ENCODE results near the gene TBXA2R.

Gene TBXA2R

DNA sequence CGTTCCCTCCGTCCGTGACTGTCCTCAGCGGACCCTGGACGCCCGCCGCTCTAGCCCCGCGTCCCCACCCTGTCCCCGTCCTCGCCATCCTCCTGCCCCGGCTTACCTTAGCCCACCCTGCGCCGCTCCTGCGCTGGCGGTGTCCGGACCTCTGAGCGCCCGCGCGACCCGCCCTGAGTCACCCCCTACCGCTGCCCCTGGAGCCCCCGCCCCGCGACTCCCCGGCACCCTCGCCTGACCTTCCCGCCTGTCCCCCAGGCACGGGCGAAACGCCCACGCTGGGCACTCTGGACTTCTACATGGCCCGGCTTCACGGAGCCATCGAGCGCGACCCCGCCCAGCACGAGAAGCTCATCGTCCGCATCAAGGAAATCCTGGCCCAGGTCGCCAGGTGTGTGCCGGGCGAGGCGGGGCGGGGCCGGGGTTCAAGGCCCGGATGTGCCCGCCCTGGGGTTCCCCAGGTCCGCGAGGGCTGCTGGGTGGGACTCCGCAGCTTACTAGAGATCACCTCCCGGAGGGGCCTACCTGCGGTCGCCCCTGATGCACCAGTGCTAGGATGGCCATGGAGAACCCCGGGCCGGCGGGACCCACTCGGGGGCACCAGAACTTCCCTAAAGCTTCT is 28.8 kb downstream of the TBXA2R start:
- H3K4me3 ChIP-seq (ENCODE audit: low read length): no peak overlapping the region
- TF ChIP-seq CTCF (IDR thresholded peaks at IDR 0.05; ENCODE audit: insufficient read depth, low read depth, low read length, missing control alignments): no peak
- DNase-seq (ENCODE audit: low read depth): no peak

GRCh38 chr19:3576696-3577443 is 29.8 kb downstream of the TBXA2R start:
- no peak for TF ChIP-seq CTCF (IDR thresholded peaks at IDR 0.05; ENCODE audit: insufficient read depth, low read depth, low read length, missing control alignments)
- no peak overlapping the region for H3K4me3 ChIP-seq (ENCODE audit: low read length)

GRCh38 chr19:3575949-3576673 is 30.6 kb downstream of the TBXA2R start:
- no peak for DNase-seq (ENCODE audit: low read depth)
- TF ChIP-seq CTCF (IDR thresholded peaks at IDR 0.05; ENCODE audit: insufficient read depth, low read depth, low read length, missing control alignments): no peak
- H3K4me3 ChIP-seq (ENCODE audit: low read length): no peak overlapping the region

More at GRCh38 chr19:3576696-3577443, 29.8 kb downstream of the TBXA2R start:
- DNase-seq (ENCODE audit: low read depth): peak; percentile 36

GRCh38 chr19:3575260-3575741 is 31.4 kb downstream of the TBXA2R start:
- DNase-seq (ENCODE audit: low read depth): peak; percentile 65
- no peak overlapping the region for H3K4me3 ChIP-seq (ENCODE audit: low read length)
- TF ChIP-seq CTCF (IDR thresholded peaks at IDR 0.05; ENCODE audit: insufficient read depth, low read depth, low read length, missing control alignments): peak; percentile 47

GRCh38 chr19:3573858-3574637 is 32.6 kb downstream of the TBXA2R start:
- no peak for TF ChIP-seq CTCF (IDR thresholded peaks at IDR 0.05; ENCODE audit: insufficient read depth, low read depth, low read length, missing control alignments)
- peak overlapping the region; percentile 84 for H3K4me3 ChIP-seq (ENCODE audit: low read length)
- DNase-seq (ENCODE audit: low read depth): peak; percentile 99

DNA sequence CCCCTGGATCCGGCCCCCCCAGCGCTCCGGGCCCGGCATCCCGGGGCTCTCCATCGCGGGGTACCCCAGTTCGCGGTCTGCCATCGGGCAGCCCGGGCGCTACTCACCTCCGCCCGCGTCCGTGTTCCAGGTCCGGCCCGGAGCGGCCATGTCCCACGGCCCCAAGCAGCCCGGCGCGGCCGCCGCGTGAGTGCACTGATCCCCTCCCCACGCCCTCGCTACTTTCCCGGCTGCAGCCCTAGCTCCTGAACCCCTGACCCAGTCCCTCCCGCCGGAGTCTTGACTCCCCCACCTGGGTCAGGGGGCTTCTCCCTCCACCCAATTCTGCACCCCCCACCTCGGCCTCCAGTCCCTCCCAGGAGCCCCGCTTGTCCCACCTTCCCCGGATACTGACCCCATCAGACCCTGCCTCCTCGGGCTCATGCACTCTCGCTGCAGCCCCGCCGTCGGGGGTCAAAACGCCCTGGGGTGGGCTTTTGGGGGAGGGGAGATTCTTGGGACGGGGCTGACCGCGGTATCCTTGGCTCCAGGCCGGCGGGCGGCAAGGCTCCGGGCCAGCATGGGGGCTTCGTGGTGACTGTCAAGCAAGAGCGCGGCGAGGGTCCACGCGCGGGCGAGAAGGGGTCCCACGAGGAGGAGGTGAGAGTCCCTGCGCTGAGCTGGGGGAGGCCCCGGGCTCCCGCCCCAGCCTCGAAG is 33.4 kb downstream of the TBXA2R start:
- no peak for DNase-seq (ENCODE audit: low read depth)
- TF ChIP-seq CTCF (IDR thresholded peaks at IDR 0.05; ENCODE audit: insufficient read depth, low read depth, low read length, missing control alignments): no peak
- H3K4me3 ChIP-seq (ENCODE audit: low read length): peak overlapping the region; percentile 84

Measured in epithelial cell of esophagus (primary cell).